Activated T-helper 1 cell treated with anti-CD3 and anti-CD28 coated beads, Interleukin-2, amount 50 U/mL, for 16 hours (primary cell): ENCODE data around the gene NFIB.

Experiments
- DNase-seq, 2 donors: peaks; one replicate each; pipeline ENCODE4 v3.0.0-alpha.2; 2020; ENCODE audit warnings: low read depth in 1 of 2, low spot score in 1 of 2

Gene NFIB

GRCh38 chr9:14281136-14281795 is 32.7 kb downstream of the NFIB start:
- no peak for DNase-seq

GRCh38 chr9:14279671-14280070 is 34.3 kb downstream of the NFIB start:
- no peak for DNase-seq

DNA sequence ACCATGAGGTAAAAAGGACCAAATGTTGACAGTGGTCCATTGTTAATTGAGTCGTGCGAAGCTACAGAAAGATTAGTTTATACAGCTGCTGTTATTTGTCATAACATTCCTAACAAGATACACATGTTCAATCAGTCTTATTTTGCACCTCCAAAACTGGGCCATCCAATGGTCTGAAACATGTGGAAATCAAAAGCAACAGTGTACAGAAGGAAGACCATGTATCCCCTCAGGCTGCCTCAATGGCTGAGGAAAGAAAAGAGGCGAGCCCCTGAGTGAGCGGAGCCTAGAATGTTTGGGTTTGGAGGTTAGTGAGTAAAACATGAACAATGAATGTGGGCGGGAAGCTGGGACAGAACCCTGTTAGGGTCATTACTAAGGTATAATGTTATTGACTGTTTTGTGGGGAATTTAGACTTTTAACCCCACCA is 35.6 kb downstream of the NFIB start:
- DNase-seq: no peak

DNA sequence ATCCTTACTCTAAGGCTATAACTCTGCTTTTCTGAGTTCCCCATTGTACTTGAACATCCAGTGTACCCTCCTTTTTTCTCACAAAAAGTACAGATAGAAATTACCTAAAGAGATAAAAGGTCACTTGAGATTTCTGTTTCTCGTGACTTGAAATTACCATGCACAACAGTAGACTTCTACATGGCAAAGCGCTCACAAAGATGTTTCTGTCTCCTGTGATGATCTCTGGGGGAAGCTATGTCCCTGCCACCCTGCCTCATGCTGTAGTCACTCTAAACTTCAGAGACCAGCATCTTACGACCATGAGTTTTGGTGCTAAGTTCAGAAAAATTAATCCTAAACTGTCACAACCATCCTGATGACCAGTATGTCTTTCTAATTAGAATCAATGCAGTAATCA is 36.2 kb downstream of the NFIB start:
- no peak for DNase-seq

DNA sequence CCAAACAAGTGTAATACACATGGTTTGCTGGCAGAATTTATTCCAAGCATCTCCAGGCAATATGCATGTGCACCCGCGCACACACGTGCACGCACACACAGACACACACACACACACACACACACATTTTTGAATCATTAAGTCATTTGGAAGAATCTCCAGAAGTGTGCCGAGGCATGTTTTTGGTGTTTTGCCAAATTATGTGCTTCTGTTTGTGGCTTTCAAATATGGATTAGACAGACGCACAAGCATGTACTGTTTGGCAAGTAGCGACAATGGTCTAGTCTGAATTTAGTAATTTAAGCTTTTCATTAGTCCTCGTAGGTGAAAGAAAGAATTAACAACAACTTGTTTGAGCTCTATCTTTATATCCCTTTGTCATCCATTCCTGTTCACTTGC is 36.7 kb downstream of the NFIB start:
- DNase-seq: no peak

- no peak for DNase-seq
These were observed 38.6 kb downstream of the NFIB start for GRCh38 chr9:14275331-14275730.

GRCh38 chr9:14273696-14274121 is 40.2 kb downstream of the NFIB start:
- no peak for DNase-seq

- DNase-seq: no peak
These were observed 40.9 kb downstream of the NFIB start for GRCh38 chr9:14272927-14273528.

GRCh38 chr9:14271093-14271673 is 42.8 kb downstream of the NFIB start:
- DNase-seq: no peak

GRCh38 chr9:14270358-14271092 is 43.4 kb downstream of the NFIB start:
- DNase-seq: no peak

GRCh38 chr9:14269916-14270315 is 44.0 kb downstream of the NFIB start:
- DNase-seq: no peak

GRCh38 chr9:14263707-14264483 is 50.0 kb downstream of the NFIB start:
- no peak for DNase-seq

DNA sequence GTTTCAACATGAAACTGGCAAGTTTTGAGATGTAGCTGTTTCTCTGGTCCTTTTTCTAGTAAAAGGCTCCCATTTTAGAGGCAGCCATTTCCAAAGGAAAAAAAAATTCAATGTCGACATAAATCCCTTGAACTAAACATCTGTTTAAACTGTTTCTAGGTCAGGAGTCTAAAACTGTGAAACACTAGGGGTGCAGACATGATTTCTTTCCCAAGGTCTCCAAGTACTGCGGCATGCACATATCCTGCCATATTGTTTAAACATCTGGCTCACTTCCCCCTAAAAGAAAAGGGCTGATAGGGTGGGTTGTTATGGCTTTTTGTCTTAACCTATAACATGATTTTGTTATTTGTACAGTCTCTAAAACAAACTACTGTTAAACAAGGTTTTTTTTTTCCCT is 51.1 kb downstream of the NFIB start:
- DNase-seq: no peak

DNA sequence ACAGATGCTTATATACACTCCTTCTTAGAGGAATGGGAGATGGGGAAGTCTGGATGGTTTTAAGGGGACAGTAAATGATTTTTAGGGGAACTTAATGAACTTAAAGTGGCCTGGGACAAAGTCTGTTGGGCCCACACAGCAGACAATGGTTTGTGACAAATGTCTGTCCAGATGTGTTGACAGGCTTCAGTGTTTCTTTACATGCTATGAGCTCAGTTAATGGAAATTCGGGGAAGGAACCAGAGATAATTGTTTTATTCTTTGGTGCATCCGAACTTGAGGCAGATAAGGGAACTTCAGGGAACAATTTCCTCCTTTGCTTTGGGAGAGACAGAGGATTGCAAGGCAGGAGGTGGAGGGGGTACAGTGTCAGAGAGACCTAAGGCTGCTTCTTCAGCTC is 52.3 kb downstream of the NFIB start:
- no peak for DNase-seq

GRCh38 chr9:14260101-14260500 is 53.8 kb downstream of the NFIB start:
- no peak for DNase-seq

- DNase-seq: no peak
These were observed 55.2 kb downstream of the NFIB start for GRCh38 chr9:14258660-14259239.

DNA sequence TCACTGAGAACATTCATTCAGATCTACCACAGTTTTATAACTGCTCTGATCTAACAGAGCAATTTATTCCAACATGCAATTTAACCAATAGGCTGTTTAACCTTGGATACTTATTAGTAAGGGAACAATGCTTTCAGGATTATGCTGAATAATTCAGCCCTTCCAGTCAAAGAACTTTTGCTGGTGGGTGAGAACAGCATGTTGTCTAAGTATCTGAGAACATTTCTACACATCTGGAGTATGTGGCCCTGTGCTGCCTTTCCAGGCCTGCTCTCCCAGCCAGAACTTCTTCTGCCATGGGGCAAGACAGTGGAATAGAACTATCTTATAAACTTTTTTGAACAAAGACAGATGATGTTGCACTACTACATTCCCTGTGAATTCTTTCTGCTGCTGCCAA is 55.8 kb downstream of the NFIB start:
- DNase-seq: no peak

DNA sequence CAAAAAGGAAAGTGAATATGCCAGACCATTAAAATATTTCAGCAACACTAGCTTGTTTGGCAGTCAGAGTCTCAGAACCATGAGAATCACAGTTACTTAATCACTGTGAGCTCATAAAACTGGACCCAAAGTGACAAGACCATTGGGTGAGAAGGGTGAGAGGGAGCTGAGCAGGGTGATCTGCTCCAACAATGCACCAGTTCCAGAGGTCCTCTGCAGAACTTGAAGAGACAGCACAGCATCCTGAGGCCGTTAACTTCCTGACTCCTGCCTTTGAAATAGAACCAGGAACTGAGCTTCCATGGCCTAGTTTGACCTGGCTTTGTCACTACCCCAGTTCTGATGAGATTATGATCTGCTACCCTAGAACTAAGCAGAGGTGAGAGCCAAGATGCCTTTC is 57.4 kb downstream of the NFIB start:
- no peak for DNase-seq

GRCh38 chr9:14251154-14252071 is 62.5 kb downstream of the NFIB start:
- DNase-seq: no peak

- DNase-seq: no peak
These were observed 63.2 kb downstream of the NFIB start for GRCh38 chr9:14250794-14251153.
